ENCODE results near the gene CAGE1.

Gene CAGE1

GRCh38 chr6:7301702-7302101 is 87.8 kb downstream of the CAGE1 start:
- no peak for DNase-seq

DNA sequence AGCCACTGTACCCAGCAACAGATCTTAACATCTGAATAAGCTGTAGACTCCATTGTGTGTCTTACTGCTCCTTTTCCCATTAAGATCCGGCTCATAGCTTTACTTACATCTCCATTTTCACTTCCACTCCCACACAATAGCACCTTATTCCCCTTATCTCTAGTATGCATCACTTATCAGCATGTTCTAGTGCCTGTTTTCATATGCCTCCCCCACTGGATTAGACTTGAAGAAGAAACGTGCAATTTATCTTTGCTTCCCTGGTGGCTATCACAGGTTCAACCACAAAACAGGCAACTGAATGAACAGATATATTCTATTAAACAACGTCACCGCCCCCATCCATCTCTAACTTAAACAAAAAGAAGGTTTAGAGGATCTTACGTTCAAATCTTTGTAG is 88.6 kb downstream of the CAGE1 start:
- no peak for DNase-seq

GRCh38 chr6:7298113-7298512 is 91.4 kb downstream of the CAGE1 start:
- DNase-seq = no peak

- no peak for DNase-seq
Measured at GRCh38 chr6:7296602-7297001, 92.9 kb downstream of the CAGE1 start.

DNA sequence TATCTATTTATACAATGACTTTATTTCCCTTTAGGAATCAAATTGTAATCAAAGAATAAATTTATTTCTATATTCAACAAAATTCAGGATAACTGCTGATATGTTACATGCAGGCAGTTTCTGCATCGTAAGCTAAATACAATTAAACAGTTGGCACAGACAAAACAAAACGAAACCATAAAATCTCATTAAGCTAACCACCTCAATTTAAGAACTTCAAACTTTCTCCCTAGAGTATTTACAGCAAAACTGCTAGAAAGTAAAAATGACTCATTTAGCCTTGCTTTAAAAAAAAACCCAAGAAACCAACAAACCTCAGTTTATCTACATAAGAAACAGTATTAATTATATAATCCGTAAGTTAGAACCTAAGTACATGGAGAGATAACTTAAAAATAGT is 93.6 kb downstream of the CAGE1 start:
- DNase-seq = no peak

DNA sequence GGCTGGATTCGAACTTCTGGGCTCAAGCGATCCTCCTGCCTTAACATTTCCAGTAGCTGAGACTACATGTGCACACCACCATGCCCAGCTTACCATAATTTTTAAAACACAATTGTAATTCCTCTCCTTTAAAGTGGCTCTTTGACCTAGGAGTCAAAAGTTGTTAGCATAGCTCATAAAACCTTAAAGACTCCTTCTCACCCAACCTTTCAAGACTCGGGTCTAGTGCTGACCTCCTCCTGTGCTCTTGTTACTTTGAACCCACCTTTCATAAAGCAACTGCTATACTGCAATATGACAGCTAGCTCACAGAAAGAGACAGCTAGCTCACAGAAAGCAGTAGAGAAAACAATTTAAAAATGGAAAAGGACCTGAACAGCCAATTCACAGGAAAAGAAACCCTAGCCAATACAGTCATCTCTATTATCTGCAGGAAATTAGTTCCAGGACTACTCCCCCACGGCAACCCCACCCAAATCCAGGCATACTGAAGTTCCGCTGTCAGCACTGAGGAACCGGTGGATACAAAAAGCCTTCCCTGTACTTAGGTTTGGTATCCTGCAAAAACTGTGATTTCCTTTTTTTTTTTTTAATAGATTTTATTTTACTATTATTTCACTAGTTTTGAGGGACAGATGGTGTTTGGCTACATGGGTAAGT is 96.8 kb downstream of the CAGE1 start:
- no peak for DNase-seq

DNA sequence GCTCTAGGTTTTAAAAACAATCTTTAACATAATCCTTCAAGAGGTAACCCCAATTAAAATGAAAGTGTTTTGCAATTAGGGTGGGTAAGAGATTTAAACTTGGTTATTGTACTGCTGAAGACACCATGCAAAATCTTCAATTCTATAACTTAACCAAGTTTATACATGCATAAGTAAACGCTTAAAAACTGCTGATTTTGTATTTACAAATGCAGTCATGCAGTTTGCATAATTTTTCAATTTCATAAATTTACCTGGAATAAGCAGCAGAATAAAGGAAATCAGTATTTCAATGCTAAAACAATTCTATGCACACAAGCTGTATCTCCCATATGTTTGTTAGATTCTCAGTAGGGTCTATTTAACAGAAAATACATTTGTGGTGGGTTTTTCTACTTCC is 99.5 kb downstream of the CAGE1 start:
- no peak for DNase-seq

DNA sequence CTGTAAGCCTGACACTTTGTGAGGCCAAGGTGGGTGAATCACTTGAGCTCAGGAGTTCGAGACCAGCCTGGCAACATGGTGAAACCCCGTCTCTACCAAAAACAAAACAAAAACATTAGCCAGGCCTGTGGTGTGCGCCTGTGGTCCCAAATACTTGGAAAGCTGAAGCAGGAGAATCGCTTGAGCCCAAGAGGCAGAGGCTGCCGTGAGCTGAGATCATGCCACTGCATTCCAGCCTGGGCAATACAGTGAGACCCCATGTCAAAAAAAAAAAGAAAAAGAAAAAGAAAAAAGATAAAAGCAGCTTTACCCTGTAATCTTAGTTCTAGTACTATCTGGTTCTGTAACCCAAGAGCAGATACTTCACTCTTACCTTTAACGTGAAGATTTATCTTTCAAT is 104.1 kb downstream of the CAGE1 start:
- DNase-seq = no peak

DNA sequence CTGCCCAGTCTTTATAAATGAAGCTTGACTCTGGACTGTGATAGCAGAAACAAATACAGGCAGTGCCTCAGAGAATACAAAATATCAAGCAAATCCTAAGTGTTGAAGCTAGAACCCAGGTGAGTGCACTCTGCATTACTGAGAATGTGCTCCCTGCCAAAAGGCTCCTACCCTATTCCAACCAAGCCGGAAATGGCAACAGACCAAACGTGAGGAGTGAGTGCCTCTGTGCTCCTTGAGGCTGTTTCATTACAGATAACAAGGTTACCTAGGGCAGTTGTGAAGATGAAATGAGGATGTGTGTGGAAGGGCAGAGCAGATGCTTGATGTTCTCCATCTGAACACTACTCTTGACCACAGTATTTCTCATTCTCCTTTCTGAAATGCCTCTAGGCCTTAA is 105.9 kb downstream of the CAGE1 start:
- DNase-seq = no peak

GRCh38 chr6:7282097-7282906 is 107.2 kb downstream of the CAGE1 start:
- no peak for DNase-seq

All from fibroblast of upper back skin (primary cell).